OCI-LY3 (cell line): ENCODE data around the gene SH2D4B.

Experiments used
- H2AFZ ChIP-seq: fragments of 200-600, 300-600 bp; shearing (Covaris generic); 2 replicates; pipeline ENCODE4 v1.6.0; 2014; ENCODE audit warnings: antibody characterized with exemption, low read depth, low read length
- H3K27ac ChIP-seq: fragments of 200-600, 300-600 bp; sonication (generic); 2 replicates; pipeline ENCODE4 v1.5.1; 2014; ENCODE audit warnings: mild to moderate bottlenecking, low read length, moderate library complexity, mixed read lengths
- H3K27me3 ChIP-seq: fragments of 200-600, 300-600 bp; sonication (generic); 2 replicates; pipeline ENCODE4 v1.6.1; 2014; ENCODE audit warnings: low read depth, low read length, mixed read lengths
- H3K36me3 ChIP-seq: fragments of 200-600, 300-600 bp; sonication (generic); replicated peaks from 2 replicates; pipeline ENCODE3; 2014; ENCODE audit warnings: low read depth, low read length, mixed read lengths
- H3K4me1 ChIP-seq: fragments of 300-600, 200-600 bp; sonication (generic); 2 replicates; pipeline ENCODE4 v1.6.1; 2014; ENCODE audit warnings: low read length, mixed read lengths
- H3K4me2 ChIP-seq: fragments of 200-600, 300-600 bp; sonication (generic); 2 replicates; pipeline ENCODE4 v1.6.1; 2014; ENCODE audit warnings: low read length, mixed read lengths
- H3K4me3 ChIP-seq: fragments of 300-600, 200-600 bp; sonication (generic); 2 replicates; pipeline ENCODE4 v1.5.1; 2014; ENCODE audit warnings: antibody characterized with exemption, mild to moderate bottlenecking, low read length, moderate library complexity
- H3K79me2 ChIP-seq: fragments of 300-600, 200-600 bp; shearing (Covaris generic); 2 replicates; pipeline ENCODE4 v1.6.1; 2014; ENCODE audit warnings: mild to moderate bottlenecking, low read length, mixed read lengths
- H3K9ac ChIP-seq: fragments of 300-600, 200-600 bp; shearing (Covaris generic); 2 replicates; pipeline ENCODE4 v1.6.0; 2014; ENCODE audit warnings: mild to moderate bottlenecking, low read length, moderate library complexity
- H3K9me3 ChIP-seq: fragments of 200-600, 300-600 bp; shearing (Covaris generic); 2 replicates; pipeline ENCODE4 v1.6.1; 2014; ENCODE audit warnings: low read length, mixed read lengths; ENCODE audit not compliant: insufficient read depth
- H4K20me1 ChIP-seq: fragments of 200-600, 300-600 bp; sonication (generic); 2 replicates; pipeline ENCODE4 v1.6.1; 2016; ENCODE audit warnings: low read length, mixed read lengths; ENCODE audit not compliant: insufficient read depth
- EZH2phosphoT487 ChIP-seq: fragments of 200-600 bp; shearing (Covaris generic); IDR thresholded peaks from 2 replicates; pipeline ENCODE4 v1.6.1; 2018; ENCODE audit warnings: antibody characterized with exemption, mixed run types, low read depth
- TF ChIP-seq, protein P1 (sequence below): fragments of 200-600, 300-600 bp; sonication (generic); IDR thresholded peaks from 2 replicates; pipeline ENCODE4 v1.5.1; 2014; ENCODE audit warnings: antibody characterized with exemption, low read length, low read depth

Gene SH2D4B

DNA sequence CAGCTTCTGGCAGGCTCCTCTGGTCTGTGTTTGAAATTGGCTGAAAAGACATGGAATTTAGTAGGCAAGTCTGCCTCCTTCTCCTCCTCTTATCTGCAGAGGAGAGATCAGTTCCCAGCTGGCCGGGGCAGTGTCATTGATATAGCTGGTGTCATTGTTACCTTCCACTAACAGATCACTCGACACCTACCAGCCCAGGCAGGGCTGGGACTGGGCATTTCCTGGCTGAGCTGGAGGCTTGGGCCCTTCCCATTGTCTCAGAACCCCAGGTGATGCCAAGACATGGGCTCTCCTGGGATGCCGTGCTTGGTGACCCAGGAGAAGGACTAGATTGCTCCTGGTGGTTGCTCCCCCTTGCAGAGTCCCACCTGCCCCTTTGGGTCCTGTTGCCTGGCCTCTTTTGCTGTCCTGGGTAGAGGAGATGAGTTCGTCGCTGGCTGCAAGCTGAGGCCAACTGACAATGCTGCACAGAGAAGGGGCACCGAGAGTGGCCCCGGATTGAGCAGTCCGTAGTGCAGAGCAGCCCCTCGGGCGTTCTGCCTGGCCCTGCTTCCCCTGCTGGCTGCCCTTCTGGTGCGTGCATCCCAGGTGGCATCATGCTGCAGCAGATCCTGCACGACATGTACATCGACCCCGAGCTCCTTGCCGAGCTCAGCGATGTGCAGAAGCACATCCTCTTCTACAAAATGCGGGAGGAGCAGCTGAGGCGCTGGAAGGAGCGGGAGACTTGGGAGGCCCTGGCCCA is at the start of gene SH2D4B:
SH2D4B (plus strand) TSS at position 167 of the 745 bp plus-strand sequence; CDS start at position 597, 430 bp downstream.
- Histone ChIP-seq H3K27ac (no peak within 1 kb of the TSS), H3K27me3 (no peaks in the 10 kb centered on the region), H3K4me3 (peak within 1 kb of the TSS; percentile 77), H3K9ac (no peak within 1 kb of the TSS), H2AFZ (no peak within 1 kb of the TSS), H3K4me2 (peak within 1 kb of the TSS; percentile 75), H3K36me3 (no peaks in the 10 kb centered on the region), H3K9me3 (no peaks in the 10 kb centered on the region), H3K4me1 (peaks cover 37% of the 10 kb centered on the region), H4K20me1 (no peaks in the 10 kb centered on the region), H3K79me2 (no peaks in the 10 kb centered on the region)
- TF ChIP-seq, protein P1, sequence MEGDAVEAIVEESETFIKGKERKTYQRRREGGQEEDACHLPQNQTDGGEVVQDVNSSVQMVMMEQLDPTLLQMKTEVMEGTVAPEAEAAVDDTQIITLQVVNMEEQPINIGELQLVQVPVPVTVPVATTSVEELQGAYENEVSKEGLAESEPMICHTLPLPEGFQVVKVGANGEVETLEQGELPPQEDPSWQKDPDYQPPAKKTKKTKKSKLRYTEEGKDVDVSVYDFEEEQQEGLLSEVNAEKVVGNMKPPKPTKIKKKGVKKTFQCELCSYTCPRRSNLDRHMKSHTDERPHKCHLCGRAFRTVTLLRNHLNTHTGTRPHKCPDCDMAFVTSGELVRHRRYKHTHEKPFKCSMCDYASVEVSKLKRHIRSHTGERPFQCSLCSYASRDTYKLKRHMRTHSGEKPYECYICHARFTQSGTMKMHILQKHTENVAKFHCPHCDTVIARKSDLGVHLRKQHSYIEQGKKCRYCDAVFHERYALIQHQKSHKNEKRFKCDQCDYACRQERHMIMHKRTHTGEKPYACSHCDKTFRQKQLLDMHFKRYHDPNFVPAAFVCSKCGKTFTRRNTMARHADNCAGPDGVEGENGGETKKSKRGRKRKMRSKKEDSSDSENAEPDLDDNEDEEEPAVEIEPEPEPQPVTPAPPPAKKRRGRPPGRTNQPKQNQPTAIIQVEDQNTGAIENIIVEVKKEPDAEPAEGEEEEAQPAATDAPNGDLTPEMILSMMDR, result no peak
- no peak for TF ChIP-seq EZH2phosphoT487

DNA sequence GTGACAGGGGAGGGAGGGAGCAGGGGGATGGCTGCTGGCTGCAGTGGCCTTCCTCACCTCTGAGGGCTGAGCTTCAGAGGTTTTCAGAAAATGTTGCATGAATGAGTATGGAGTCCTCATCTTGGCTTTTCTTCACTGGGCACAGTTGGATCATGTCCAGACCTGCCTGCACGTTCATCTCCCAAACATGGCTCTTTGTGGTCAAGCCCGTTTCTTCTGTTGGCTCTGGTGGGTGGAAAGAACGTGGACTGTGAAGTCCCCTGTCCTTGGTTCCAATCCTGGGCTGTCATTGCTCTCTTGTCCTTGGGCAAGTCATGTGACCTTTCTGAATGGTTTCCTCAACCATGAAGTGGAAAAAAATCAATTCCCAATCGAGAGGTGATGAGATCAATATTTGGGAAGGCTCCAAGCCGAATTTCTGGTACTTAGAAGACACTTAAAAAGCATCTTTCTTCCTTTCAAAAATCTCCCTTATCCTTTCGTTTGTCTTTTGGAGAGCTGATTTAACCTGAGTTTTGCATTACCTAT is 49.1 kb upstream of the SH2D4B start:
- H2AFZ ChIP-seq, result no peak overlapping the region
- no peak overlapping the region for H3K4me3 ChIP-seq
- H3K4me1 ChIP-seq, result peaks cover 10% of the 10 kb centered on the region
- no peaks in the 10 kb centered on the region for H3K79me2 ChIP-seq
- no peak overlapping the region for H3K4me2 ChIP-seq
- no peak overlapping the region for H3K27ac ChIP-seq
- no peaks in the 10 kb centered on the region for H3K27me3 ChIP-seq
- TF ChIP-seq, protein P1, result no peak
- no peak for TF ChIP-seq EZH2phosphoT487
- no peak overlapping the region for H3K9ac ChIP-seq
- peaks cover 9% of the 10 kb centered on the region for H3K36me3 ChIP-seq
- H4K20me1 ChIP-seq, result peaks cover 39% of the 10 kb centered on the region; the same call in 1 of the 2 replicates
- no peaks in the 10 kb centered on the region for H3K9me3 ChIP-seq

DNA sequence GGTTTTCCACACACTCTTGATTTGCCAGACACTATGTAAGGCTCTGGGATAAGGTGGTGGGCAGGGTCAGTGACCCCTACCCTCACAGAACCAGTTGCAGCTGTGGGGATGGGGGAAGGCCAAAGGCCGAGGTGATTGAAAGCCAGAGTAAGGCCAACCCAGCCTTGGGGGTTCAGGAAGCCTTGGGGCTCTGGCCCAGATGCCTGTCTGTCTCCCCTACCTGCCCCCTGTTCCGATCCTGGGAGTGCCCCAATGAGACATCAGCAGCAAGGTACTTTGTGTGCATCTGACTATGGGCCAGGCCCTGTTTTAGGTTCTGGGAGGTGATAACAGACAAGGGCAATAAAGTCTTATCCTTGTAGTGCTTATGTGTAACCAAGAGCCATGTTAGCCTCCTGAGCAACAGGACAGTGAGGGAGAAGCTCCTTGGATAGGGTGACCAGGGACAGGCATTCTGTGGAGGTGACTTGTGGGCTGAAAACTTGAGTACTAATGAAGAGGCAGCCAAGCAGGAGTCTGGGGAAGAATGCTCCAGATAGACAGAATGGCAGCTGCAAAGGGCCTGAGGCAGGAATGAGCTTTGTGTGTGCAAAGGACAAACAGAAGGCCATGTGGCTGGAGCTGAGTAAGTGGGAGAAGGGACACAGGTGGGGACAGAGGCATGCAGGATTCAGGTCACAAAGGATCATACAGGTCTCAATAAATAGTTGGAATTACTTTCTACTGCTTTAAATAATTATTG is 48.2 kb upstream of the SH2D4B start:
- peaks cover 9% of the 10 kb centered on the region for H3K36me3 ChIP-seq
- H3K4me3 ChIP-seq, result no peak overlapping the region
- no peaks in the 10 kb centered on the region for H3K27me3 ChIP-seq
- no peak for TF ChIP-seq EZH2phosphoT487
- TF ChIP-seq, protein P1, result no peak
- no peak overlapping the region for H2AFZ ChIP-seq
- no peak overlapping the region for H3K27ac ChIP-seq
- peaks cover 45% of the 10 kb centered on the region; the same call in 1 of the 2 replicates for H4K20me1 ChIP-seq
- no peaks in the 10 kb centered on the region for H3K79me2 ChIP-seq
- H3K4me1 ChIP-seq, result peaks cover 12% of the 10 kb centered on the region
- no peaks in the 10 kb centered on the region for H3K9me3 ChIP-seq
- no peak overlapping the region for H3K9ac ChIP-seq
- no peak overlapping the region for H3K4me2 ChIP-seq
